Ovary (tissue), 3 donors: ENCODE data around the gene SLC7A9.

ENCODE experiments used
- CTCF ChIP-seq, 3 donors: fragments of 450-650 bp in 2 of 3; fragments of 200-600 bp in 1 of 3; IDR thresholded peaks; one replicate each; pipeline versions ENCODE4 v1.5.1 to v1.8.0; 2016 to 2022; ENCODE audit warnings: antibody characterized with exemption in 3 of 3, mild to moderate bottlenecking in 1 of 3
- EP300 ChIP-seq: sonication (generic); formaldehyde crosslinking; IDR thresholded peaks from one replicate; pipeline ENCODE4 v1.6.1; 2017; ENCODE audit warnings: antibody characterized with exemption
- POLR2A ChIP-seq: fragments of 450-650 bp; IDR thresholded peaks from one replicate; pipeline ENCODE4 v1.6.1; 2017; ENCODE audit warnings: antibody characterized with exemption, mild to moderate bottlenecking, moderate library complexity
- donor health status: DM: no; HTN: no; CAD: no.

DNA sequence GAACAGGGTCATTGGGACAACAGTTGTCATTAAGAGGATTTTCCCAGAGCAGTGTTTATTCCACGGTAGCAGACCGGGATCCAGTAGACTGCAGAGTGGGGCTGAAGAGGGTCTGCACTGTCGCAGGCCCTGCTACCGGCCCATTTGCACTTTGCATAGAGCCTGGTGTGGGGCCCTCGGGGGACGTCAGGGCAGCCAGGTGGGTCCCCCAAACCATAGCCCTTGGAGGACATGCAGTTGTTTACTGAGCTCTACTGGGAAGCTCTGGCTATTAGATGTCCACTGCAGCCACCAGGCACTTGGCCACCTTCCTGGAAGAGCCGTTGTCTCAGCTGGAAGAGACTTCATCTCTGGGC is 45.8 kb downstream of the SLC7A9 start:
- TF ChIP-seq CTCF (IDR thresholded peaks at IDR 0.05) (no peak), POLR2A (no peak), EP300 (no peak)
